HEK293T (cell line): ENCODE measurements around the gene DSG2.

Experiments
- CTCF ChIA-PET: fragments of 350-600 bp; formaldehyde crosslinking; extraction: SDS; loops from one replicate; lab custom pipeline; 2021; ENCODE audit warnings: antibody characterized with exemption, inconsistent platforms; lab: Yijun Ruan, JAX
- POLR2A ChIA-PET: fragments of 350-600 bp; formaldehyde crosslinking; extraction: SDS; loops from one replicate; lab custom pipeline; 2020; ENCODE audit warnings: antibody characterized with exemption, inconsistent platforms; lab: Yijun Ruan, JAX
- DNase-seq: peaks from one replicate; pipeline ENCODE4 v3.0.0; 2012; ENCODE audit warnings: mixed read lengths; ENCODE audit errors: extremely low spot score
- ARNT ChIP-seq: fragments of 450-650 bp; IDR thresholded peaks from 2 replicates; pipeline ENCODE4 v1.6.1; 2017; ENCODE audit warnings: mild to moderate bottlenecking
- BHLHE40 ChIP-seq: fragments of 450-650 bp; IDR thresholded peaks from 2 replicates; pipeline ENCODE4 v1.6.1; 2016; ENCODE audit warnings: mild to moderate bottlenecking, moderate library complexity, borderline replicate concordance
- CTBP1 ChIP-seq: fragments of 450-650 bp; IDR thresholded peaks from 2 replicates; pipeline ENCODE4 v1.6.1; 2016; ENCODE audit warnings: borderline replicate concordance
- ELF4 ChIP-seq: fragments of 450-650 bp; IDR thresholded peaks from 2 replicates; pipeline ENCODE4 v1.6.1; 2017; ENCODE audit warnings: antibody characterized with exemption
- FOXA1 ChIP-seq: fragments of 450-650 bp; IDR thresholded peaks from 2 replicates; pipeline ENCODE4 v1.6.1; 2016; ENCODE audit warnings: mild to moderate bottlenecking
- FOXK2 ChIP-seq: fragments of 450-650 bp; IDR thresholded peaks from 2 replicates; pipeline ENCODE4 v1.6.1; 2016; ENCODE audit warnings: mild to moderate bottlenecking
- FOXM1 ChIP-seq: fragments of 450-650 bp; IDR thresholded peaks from 2 replicates; pipeline ENCODE4 v1.6.1; 2017; ENCODE audit warnings: mild to moderate bottlenecking, borderline replicate concordance
- HDGF ChIP-seq: fragments of 450-650 bp; IDR thresholded peaks from 2 replicates; pipeline ENCODE4 v1.6.1; 2017; ENCODE audit warnings: antibody characterized with exemption, borderline replicate concordance
- L3MBTL2 ChIP-seq: fragments of 450-650 bp; conservative IDR thresholded peaks from 2 replicates; pipeline ENCODE4 v1.6.1; 2016; ENCODE audit warnings: mild to moderate bottlenecking
- LEF1 ChIP-seq: fragments of 450-650 bp; IDR thresholded peaks from 2 replicates; pipeline ENCODE4 v1.6.1; 2017; ENCODE audit warnings: mild to moderate bottlenecking, borderline replicate concordance
- NFRKB ChIP-seq: fragments of 450-650 bp; IDR thresholded peaks from 2 replicates; pipeline ENCODE4 v1.6.1; 2016; ENCODE audit warnings: mild to moderate bottlenecking, moderate library complexity
- SP1 ChIP-seq: fragments of 450-650 bp; IDR thresholded peaks from 2 replicates; pipeline ENCODE4 v1.6.1; 2017
- SUZ12 ChIP-seq: fragments of 450-650 bp; IDR thresholded peaks from 2 replicates; pipeline ENCODE4 v1.6.1; 2016; ENCODE audit warnings: mild to moderate bottlenecking
- TARDBP ChIP-seq: fragments of 450-650 bp; IDR thresholded peaks from 2 replicates; pipeline ENCODE4 v1.6.1; 2016
- ZNF384 ChIP-seq: fragments of 450-650 bp; IDR thresholded peaks from 2 replicates; pipeline ENCODE4 v1.6.1; 2016
- TF ChIP-seq, protein P1 (sequence below): fragments of 450-650 bp; IDR thresholded peaks from 2 replicates; pipeline ENCODE4 v1.6.1; 2016

The DSG2 gene

GRCh38 chr18:31546476-31546875 is 48.5 kb downstream of the DSG2 start:
- ChIA-PET POLR2A (no interaction called here), CTCF (interaction anchor here (1.0 kb wide), 1 partner anchor 17 kb away, joined by 4 read pairs; no protein-coding TSS in a partner anchor)
- no peak for DNase-seq
- no peak for TF ChIP-seq CTBP1

DNA sequence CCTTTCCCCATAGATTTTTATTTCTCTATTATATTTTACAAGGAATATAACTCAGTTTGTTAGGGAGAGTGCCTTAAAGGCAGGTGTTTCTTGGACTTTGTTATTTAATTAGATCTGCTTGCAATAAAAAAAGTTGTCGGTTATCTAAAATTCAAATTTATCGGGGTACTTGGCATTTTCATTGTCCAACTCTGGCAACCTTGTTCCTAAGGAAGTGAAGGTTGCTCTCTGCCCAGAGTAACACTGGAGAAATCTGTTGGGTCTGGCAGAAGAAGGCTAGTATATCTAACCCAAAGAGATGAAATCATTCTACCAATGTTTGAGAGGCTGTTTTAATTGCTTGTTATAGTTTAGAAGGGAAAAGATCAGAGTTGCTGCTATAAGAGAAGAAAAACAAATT is 50.9 kb downstream of the DSG2 start:
- TF ChIP-seq SUZ12: no peak
- no peak for TF ChIP-seq FOXA1
- TF ChIP-seq BHLHE40: no peak
- TF ChIP-seq FOXK2: no peak
- TF ChIP-seq HDGF: no peak
- TF ChIP-seq FOXM1: no peak
- no peak for TF ChIP-seq CTBP1
- TF ChIP-seq LEF1: no peak
- TF ChIP-seq NFRKB: no peak
- TF ChIP-seq SP1: no peak
- no peak for TF ChIP-seq TARDBP
- TF ChIP-seq ARNT: no peak
- ChIA-PET POLR2A (no interaction called here), CTCF (interaction anchor here (1.9 kb wide), 1 partner anchor 124 kb away, joined by 4 read pairs; no protein-coding TSS in a partner anchor)
- no peak for DNase-seq

- TF ChIP-seq SP1 (no peak), SUZ12 (no peak)
- TF ChIP-seq, protein P1, sequence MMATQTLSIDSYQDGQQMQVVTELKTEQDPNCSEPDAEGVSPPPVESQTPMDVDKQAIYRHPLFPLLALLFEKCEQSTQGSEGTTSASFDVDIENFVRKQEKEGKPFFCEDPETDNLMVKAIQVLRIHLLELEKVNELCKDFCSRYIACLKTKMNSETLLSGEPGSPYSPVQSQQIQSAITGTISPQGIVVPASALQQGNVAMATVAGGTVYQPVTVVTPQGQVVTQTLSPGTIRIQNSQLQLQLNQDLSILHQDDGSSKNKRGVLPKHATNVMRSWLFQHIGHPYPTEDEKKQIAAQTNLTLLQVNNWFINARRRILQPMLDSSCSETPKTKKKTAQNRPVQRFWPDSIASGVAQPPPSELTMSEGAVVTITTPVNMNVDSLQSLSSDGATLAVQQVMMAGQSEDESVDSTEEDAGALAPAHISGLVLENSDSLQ: peak; percentile 87
- ChIA-PET CTCF (interaction anchor here (1.4 to 1.9 kb wide), 2 partner anchors 125 to 144 kb away, joined by 4 read pairs; no protein-coding TSS in a partner anchor), POLR2A (no interaction called here)
- DNase-seq: no peak
These were observed 51.4 kb downstream of the DSG2 start for GRCh38 chr18:31549416-31549815.

DNA sequence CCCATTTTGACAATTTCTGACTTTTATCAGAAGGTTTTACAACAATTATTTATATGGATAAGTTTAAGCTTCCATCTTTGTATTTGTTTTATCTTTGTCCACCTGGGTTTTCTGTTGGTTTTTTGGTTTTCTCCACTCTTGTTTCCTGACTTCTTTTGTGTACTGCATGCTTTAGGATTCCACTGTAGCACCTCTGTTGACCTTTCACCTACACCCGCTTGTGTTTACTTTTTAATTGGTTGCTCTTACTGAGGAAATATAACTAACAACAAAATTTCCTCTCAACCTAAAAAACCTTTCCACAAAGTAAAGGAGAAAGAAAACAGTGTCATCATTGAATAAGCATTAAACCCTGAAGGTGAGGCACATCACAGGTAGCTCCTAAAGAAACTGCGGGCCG is 53.9 kb downstream of the DSG2 start:
- no peak for TF ChIP-seq HDGF
- TF ChIP-seq FOXM1: no peak
- TF ChIP-seq, protein P1: no peak
- TF ChIP-seq NFRKB: no peak
- no peak for TF ChIP-seq ELF4
- no peak for TF ChIP-seq LEF1
- no peak for TF ChIP-seq CTBP1
- TF ChIP-seq L3MBTL2: no peak
- ChIA-PET POLR2A (interaction anchor here (0.8 kb wide), 1 partner anchor 288 kb away, joined by 3 read pairs; no protein-coding TSS in a partner anchor), CTCF (interaction anchor here (1.2 to 1.3 kb wide), 2 partner anchors 127 to 129 kb away, joined by 4 to 5 read pairs; no protein-coding TSS in a partner anchor)
- no peak for DNase-seq

DNA sequence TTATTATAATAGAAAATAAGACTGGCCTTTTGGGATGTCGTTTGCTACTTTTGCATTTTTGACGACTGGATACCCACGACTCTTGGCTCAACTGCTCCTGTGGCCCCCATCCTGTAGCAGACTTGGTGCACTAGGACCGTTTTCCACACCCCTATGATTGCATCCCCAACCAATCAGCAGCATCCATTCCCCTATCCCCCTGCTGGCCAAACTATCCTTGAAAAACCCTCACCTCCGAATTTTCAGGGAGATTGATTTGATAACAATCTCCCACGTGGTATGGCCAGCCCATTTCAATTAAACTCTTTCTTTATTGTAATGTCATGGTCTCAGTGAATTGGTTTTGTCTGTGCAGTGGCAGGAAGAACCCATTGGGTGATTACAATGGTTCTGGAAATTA is 55.8 kb downstream of the DSG2 start:
- CTCF ChIA-PET: interaction anchor here (4.1 kb wide), 1 partner anchor 170 kb away, joined by 27 read pairs; no protein-coding TSS in a partner anchor
- POLR2A ChIA-PET: no interaction called here
- TF ChIP-seq FOXA1 (no peak), LEF1 (no peak), HDGF (no peak), BHLHE40 (no peak), L3MBTL2 (no peak), ARNT (no peak), TARDBP (no peak), ELF4 (no peak), ZNF384 (no peak), SP1 (no peak), CTBP1 (no peak), SUZ12 (no peak), NFRKB (no peak), FOXK2 (no peak), FOXM1 (no peak)
- TF ChIP-seq, protein P1: no peak
- no peak for DNase-seq

GRCh38 chr18:31554776-31555175 is 56.8 kb downstream of the DSG2 start:
- TF ChIP-seq HDGF (no peak), CTBP1 (no peak), TARDBP (no peak), FOXA1 (no peak), NFRKB (no peak), SUZ12 (no peak), SP1 (no peak), LEF1 (no peak), FOXK2 (no peak), FOXM1 (no peak), BHLHE40 (no peak), L3MBTL2 (no peak), ARNT (no peak), ELF4 (no peak), ZNF384 (no peak)
- TF ChIP-seq, protein P1: no peak
- DNase-seq: no peak
- CTCF ChIA-PET: interaction anchor here (0.6 to 4.1 kb wide), 2 partner anchors 169 to 180 kb away, joined by 4 to 27 read pairs; no protein-coding TSS in a partner anchor
- POLR2A ChIA-PET: no interaction called here
